SU-DHL-6 (cell line): ENCODE results near the gene MAS1.

ENCODE experiments used
- H2AFZ ChIP-seq: fragments of 200-600 bp; sonication (generic); 2 replicates; pipeline ENCODE4 v1.6.1; 2014; ENCODE audit warnings: low read depth, mild to moderate bottlenecking, moderate library complexity, mixed read lengths, antibody characterized with exemption, low read length; ENCODE audit not compliant: severe bottlenecking
- H3F3A ChIP-seq: fragments of 200-600 bp; shearing (Covaris generic); 2 replicates; pipeline ENCODE4 v1.6.0; 2016; ENCODE audit warnings: antibody characterized with exemption, mild to moderate bottlenecking; ENCODE audit not compliant: insufficient read depth
- H3K27ac ChIP-seq: fragments of 200-600 bp; sonication (generic); 2 replicates; pipeline ENCODE4 v1.5.1; 2016; ENCODE audit warnings: low read depth, mild to moderate bottlenecking, low read length, moderate library complexity, mixed read lengths
- H3K27me3 ChIP-seq: fragments of 200-600 bp; sonication (generic), shearing (Covaris generic); 2 replicates; pipeline ENCODE4 v1.6.0; 2014; ENCODE audit warnings: mild to moderate bottlenecking, low read length
- H3K36me3 ChIP-seq: fragments of 200-600 bp; sonication (generic); 2 replicates; pipeline ENCODE4 v1.6.1; 2014; ENCODE audit warnings: mild to moderate bottlenecking, low read length, mixed read lengths
- H3K4me2 ChIP-seq: fragments of 300-600, 200-600 bp; shearing (Covaris generic), sonication (generic); 2 replicates; pipeline ENCODE4 v1.6.0; 2014; ENCODE audit warnings: low read length, low read depth, mild to moderate bottlenecking; ENCODE audit not compliant: poor library complexity, severe bottlenecking
- H3K4me3 ChIP-seq: fragments of 200-600 bp; sonication (generic); 2 replicates; pipeline ENCODE4 v1.5.1; 2014; ENCODE audit warnings: antibody characterized with exemption, low read length, mild to moderate bottlenecking, mixed read lengths; ENCODE audit not compliant: insufficient read depth, poor library complexity, severe bottlenecking
- H3K79me2 ChIP-seq: fragments of 200-600 bp; sonication (generic); 2 replicates; pipeline ENCODE4 v1.6.1; 2014; ENCODE audit warnings: mild to moderate bottlenecking, low read length, moderate library complexity; ENCODE audit not compliant: insufficient read depth
- H3K9ac ChIP-seq: fragments of 200-600 bp; sonication (generic); 2 replicates; pipeline ENCODE4 v1.7.0; 2014; ENCODE audit warnings: mild to moderate bottlenecking, low read length
- H3K9me2 ChIP-seq: fragments of 200-600 bp; sonication (generic); replicated peaks from 2 replicates; pipeline ENCODE4 v1.6.1; 2014; ENCODE audit warnings: low read length; ENCODE audit not compliant: insufficient read depth
- H3K9me3 ChIP-seq: fragments of 200-600 bp; sonication (generic); 2 replicates; pipeline ENCODE4 v1.6.1; 2014; ENCODE audit warnings: low read length, mixed read lengths; ENCODE audit not compliant: insufficient read depth
- H4K20me1 ChIP-seq: fragments of 200-600 bp; sonication (generic); 2 replicates; pipeline ENCODE4 v1.6.1; 2014; ENCODE audit warnings: low read depth, mild to moderate bottlenecking, antibody characterized with exemption, low read length, moderate library complexity, mixed read lengths
- EZH2phosphoT487 ChIP-seq: fragments of 200-600 bp; sonication (generic), shearing (Covaris generic); conservative IDR thresholded peaks from 2 replicates; pipeline ENCODE4 v1.6.1; 2018; ENCODE audit warnings: mild to moderate bottlenecking, antibody characterized with exemption, low read length, moderate library complexity, mixed read lengths
- TF ChIP-seq, protein P1 (sequence below): fragments of 200-600 bp; sonication (generic); IDR thresholded peaks from one replicate; pipeline ENCODE4 v1.5.1; 2017; ENCODE audit warnings: antibody characterized with exemption, mild to moderate bottlenecking, low read length, moderate library complexity; ENCODE audit not compliant: insufficient read depth, poor library complexity, severe bottlenecking

MAS1 gene

DNA sequence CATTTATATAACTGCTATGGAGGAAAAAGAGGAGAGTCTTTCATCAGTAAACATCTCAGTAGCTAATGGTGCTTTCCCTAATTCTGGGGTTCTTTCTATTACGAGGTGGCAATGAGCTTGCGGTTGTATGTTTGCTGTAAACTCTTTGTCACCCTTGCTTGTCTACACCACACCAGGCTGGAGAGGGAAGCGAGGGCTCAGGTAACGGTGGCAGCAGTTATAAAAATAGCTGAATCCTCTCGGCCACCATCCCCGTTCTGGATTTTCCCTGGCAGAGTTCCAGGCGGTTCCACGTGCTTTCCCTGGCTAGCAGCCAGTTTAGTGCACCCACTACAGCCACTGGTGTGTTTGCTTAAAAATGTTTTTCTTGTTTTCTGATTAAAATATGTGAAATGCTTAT is 39.0 kb downstream of the MAS1 start:
- Histone ChIP-seq H3K4me2 (no peak overlapping the region), H3K27me3 (no peaks in the 10 kb centered on the region), H3K9me2 (no peaks in the 10 kb centered on the region), H2AFZ (no peak overlapping the region), H3F3A (no peaks in the 10 kb centered on the region), H3K27ac (no peak overlapping the region), H3K79me2 (no peaks in the 10 kb centered on the region), H3K9ac (no peak overlapping the region), H4K20me1 (no peaks in the 10 kb centered on the region), H3K9me3 (no peaks in the 10 kb centered on the region), H3K36me3 (no peaks in the 10 kb centered on the region), H3K4me3 (no peak overlapping the region)
- TF ChIP-seq EZH2phosphoT487: no peak
- TF ChIP-seq, protein P1, sequence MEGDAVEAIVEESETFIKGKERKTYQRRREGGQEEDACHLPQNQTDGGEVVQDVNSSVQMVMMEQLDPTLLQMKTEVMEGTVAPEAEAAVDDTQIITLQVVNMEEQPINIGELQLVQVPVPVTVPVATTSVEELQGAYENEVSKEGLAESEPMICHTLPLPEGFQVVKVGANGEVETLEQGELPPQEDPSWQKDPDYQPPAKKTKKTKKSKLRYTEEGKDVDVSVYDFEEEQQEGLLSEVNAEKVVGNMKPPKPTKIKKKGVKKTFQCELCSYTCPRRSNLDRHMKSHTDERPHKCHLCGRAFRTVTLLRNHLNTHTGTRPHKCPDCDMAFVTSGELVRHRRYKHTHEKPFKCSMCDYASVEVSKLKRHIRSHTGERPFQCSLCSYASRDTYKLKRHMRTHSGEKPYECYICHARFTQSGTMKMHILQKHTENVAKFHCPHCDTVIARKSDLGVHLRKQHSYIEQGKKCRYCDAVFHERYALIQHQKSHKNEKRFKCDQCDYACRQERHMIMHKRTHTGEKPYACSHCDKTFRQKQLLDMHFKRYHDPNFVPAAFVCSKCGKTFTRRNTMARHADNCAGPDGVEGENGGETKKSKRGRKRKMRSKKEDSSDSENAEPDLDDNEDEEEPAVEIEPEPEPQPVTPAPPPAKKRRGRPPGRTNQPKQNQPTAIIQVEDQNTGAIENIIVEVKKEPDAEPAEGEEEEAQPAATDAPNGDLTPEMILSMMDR: no peak

DNA sequence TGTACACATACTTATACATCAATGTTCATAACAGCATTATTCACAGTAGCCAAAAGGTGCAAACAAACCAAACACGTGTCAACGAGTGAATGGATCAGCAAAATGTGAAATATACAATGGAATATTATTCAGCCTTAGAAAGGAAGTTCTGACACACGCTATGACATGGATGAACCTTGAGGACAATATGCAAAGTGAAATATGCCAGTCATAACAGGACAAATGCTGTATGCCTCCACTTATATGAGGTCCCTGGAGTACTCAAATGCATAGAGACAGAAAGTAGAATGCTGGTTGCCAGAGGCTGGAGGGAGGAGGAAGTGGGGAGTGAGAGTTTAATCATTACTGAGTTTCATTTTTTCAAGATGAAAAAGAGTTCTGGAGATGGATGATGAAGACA is 40.3 kb downstream of the MAS1 start:
- no peaks in the 10 kb centered on the region for H3K27me3 ChIP-seq
- H3K9ac ChIP-seq: no peak overlapping the region
- H3K79me2 ChIP-seq: no peaks in the 10 kb centered on the region
- TF ChIP-seq, protein P1: no peak
- no peak for TF ChIP-seq EZH2phosphoT487
- no peak overlapping the region for H3K4me2 ChIP-seq
- no peaks in the 10 kb centered on the region for H4K20me1 ChIP-seq
- H3K4me3 ChIP-seq: no peak overlapping the region
- no peaks in the 10 kb centered on the region for H3F3A ChIP-seq
- no peaks in the 10 kb centered on the region for H3K9me3 ChIP-seq
- H2AFZ ChIP-seq: no peak overlapping the region
- H3K36me3 ChIP-seq: no peaks in the 10 kb centered on the region
- H3K27ac ChIP-seq: no peak overlapping the region
- H3K9me2 ChIP-seq: no peaks in the 10 kb centered on the region

DNA sequence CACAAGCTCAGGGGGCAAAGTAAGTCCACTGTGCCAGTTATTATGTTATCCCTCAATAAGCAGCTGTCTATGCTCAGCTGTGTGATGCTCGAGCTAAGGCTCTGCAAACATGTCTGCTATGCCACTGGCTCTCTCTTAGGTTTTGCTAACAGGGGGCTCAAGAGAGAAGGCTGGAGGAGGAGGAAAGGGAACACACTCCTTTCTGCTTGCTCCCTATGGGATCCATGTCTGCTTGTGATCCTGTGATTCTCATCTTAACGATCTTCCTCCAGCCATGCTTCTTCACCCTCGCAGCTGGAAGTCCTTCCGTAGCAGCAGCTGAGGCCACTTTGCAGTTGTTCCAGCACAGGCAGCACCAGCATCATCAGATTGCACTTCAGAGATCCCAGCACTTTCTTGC is 41.1 kb downstream of the MAS1 start:
- Histone ChIP-seq H3K9ac (no peak overlapping the region), H3K36me3 (no peaks in the 10 kb centered on the region), H3K27me3 (no peaks in the 10 kb centered on the region), H3F3A (no peaks in the 10 kb centered on the region), H3K9me2 (no peaks in the 10 kb centered on the region), H3K9me3 (no peaks in the 10 kb centered on the region), H3K27ac (no peak overlapping the region), H3K4me3 (no peak overlapping the region), H4K20me1 (no peaks in the 10 kb centered on the region), H3K79me2 (no peaks in the 10 kb centered on the region), H2AFZ (no peak overlapping the region), H3K4me2 (no peak overlapping the region)
- TF ChIP-seq, protein P1: no peak

DNA sequence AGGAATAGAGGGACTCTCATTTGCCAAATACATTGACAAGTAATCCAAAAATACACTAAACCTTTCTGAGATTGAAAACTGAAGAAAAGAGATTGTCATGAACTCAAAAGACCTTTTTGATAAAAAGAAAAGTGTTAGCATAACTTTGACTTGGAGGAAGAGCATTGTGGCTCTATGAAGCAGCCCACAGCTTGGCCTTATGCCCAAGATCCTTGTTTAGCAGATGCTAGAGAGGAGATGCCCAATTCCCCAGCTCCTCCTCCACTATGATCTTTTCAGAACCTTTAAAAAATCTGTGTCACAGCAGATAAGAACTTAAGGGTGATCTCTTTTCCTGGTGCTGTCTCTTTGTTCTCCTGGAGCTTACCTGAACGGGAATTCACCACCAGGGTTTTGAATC is 42.3 kb downstream of the MAS1 start:
- Histone ChIP-seq H3K27me3 (no peaks in the 10 kb centered on the region), H3K27ac (no peak overlapping the region), H4K20me1 (no peaks in the 10 kb centered on the region), H2AFZ (no peak overlapping the region), H3F3A (no peaks in the 10 kb centered on the region), H3K9me2 (no peaks in the 10 kb centered on the region), H3K9ac (no peak overlapping the region), H3K79me2 (no peaks in the 10 kb centered on the region), H3K4me3 (no peak overlapping the region), H3K9me3 (no peaks in the 10 kb centered on the region), H3K4me2 (no peak overlapping the region), H3K36me3 (no peaks in the 10 kb centered on the region)
- TF ChIP-seq, protein P1: no peak
- no peak for TF ChIP-seq EZH2phosphoT487
